ENCODE measurements around the gene MORF4L1. TPM values are rescaled to one million over a fixed set of nuclear protein-coding genes. Genes with fewer than 3 reads are reported as not detected.

MORF4L1 gene
- total RNA-seq, 2 donors from 2014 or later = 457 to 505 TPM

- no peak overlapping the region for H3K27ac Mint-ChIP-seq
- peak; percentile 43 for DNase-seq
- Histone ChIP-seq H3K9ac (ENCODE audit: extremely low read depth, low read length, poor library complexity, severe bottlenecking) (no peak overlapping the region), H3K36me3 (ENCODE audit: control insufficient read depth, insufficient read depth, low read length) (peaks cover 18% of the 10 kb centered on the region), H3K4me3 (ENCODE audit: low read length) (no peak overlapping the region), H3K27ac (ENCODE audit: low read depth, low read length) (no peak overlapping the region), H3K9me3 (ENCODE audit: control insufficient read depth, low read length) (no peaks in the 10 kb centered on the region), H3K27me3 (ENCODE audit: control insufficient read depth, insufficient read depth, low read length, poor library complexity, severe bottlenecking) (no peaks in the 10 kb centered on the region), H3K4me1 (ENCODE audit: control insufficient read depth, insufficient read depth, low read length) (no peaks in the 10 kb centered on the region)
- WGBS, 2 experiments (ENCODE audit: insufficient coverage in 1 of 2, insufficient read length in 1 of 2) = 93 to 94% methylated on average over 15 to 20 of the region's 20 CpGs
- no peak overlapping the region for H3K4me3 Mint-ChIP-seq
- H3K9me3 Mint-ChIP-seq = no peaks in the 10 kb centered on the region
- H3K4me1 Mint-ChIP-seq = no peaks in the 10 kb centered on the region
- TF ChIP-seq, protein P1, sequence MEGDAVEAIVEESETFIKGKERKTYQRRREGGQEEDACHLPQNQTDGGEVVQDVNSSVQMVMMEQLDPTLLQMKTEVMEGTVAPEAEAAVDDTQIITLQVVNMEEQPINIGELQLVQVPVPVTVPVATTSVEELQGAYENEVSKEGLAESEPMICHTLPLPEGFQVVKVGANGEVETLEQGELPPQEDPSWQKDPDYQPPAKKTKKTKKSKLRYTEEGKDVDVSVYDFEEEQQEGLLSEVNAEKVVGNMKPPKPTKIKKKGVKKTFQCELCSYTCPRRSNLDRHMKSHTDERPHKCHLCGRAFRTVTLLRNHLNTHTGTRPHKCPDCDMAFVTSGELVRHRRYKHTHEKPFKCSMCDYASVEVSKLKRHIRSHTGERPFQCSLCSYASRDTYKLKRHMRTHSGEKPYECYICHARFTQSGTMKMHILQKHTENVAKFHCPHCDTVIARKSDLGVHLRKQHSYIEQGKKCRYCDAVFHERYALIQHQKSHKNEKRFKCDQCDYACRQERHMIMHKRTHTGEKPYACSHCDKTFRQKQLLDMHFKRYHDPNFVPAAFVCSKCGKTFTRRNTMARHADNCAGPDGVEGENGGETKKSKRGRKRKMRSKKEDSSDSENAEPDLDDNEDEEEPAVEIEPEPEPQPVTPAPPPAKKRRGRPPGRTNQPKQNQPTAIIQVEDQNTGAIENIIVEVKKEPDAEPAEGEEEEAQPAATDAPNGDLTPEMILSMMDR (conservative IDR thresholded peaks at IDR 0.05) = no peak
- H3K36me3 Mint-ChIP-seq (ENCODE audit: low read depth) = peaks cover 14% of the 10 kb centered on the region
- no peaks in the 10 kb centered on the region for H3K27me3 Mint-ChIP-seq (ENCODE audit: insufficient read depth)
These were observed 61.3 kb downstream of the MORF4L1 start for GRCh38 chr15:78933823-78934654.

DNA sequence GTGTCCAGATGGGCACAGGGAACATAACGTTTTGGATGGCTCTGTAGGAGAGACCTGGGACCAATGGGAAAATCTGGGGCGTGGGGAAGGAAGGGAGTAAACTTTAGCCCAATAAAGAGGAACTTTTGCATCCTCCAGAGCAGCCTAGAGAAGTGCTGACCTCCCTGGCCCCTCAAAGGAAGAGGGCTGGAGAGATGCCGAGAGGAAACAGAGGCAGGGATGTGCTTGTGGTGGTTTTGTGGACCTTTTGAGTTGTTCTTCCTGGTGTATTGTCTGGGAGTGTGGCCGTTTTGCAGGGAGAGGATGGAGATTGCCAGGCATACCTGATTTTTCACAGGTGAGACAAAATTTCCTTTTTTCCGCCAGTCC is 61.9 kb downstream of the MORF4L1 start:
- Histone ChIP-seq H3K9me3 (ENCODE audit: control insufficient read depth, low read length) (no peaks in the 10 kb centered on the region), H3K27me3 (ENCODE audit: control insufficient read depth, insufficient read depth, low read length, poor library complexity, severe bottlenecking) (no peaks in the 10 kb centered on the region), H3K9ac (ENCODE audit: extremely low read depth, low read length, poor library complexity, severe bottlenecking) (no peak overlapping the region), H3K4me1 (ENCODE audit: control insufficient read depth, insufficient read depth, low read length) (no peaks in the 10 kb centered on the region), H3K27ac (ENCODE audit: low read depth, low read length) (no peak overlapping the region), H3K4me3 (ENCODE audit: low read length) (no peak overlapping the region), H3K36me3 (ENCODE audit: control insufficient read depth, insufficient read depth, low read length) (peaks cover 18% of the 10 kb centered on the region)
- H3K27me3 Mint-ChIP-seq (ENCODE audit: insufficient read depth) = no peaks in the 10 kb centered on the region
- WGBS, 2 experiments (ENCODE audit: insufficient coverage in 1 of 2, insufficient read length in 1 of 2) = 84 to 92% methylated on average over 2 to 5 of the region's 5 CpGs
- no peak for DNase-seq
- TF ChIP-seq, protein P1 (conservative IDR thresholded peaks at IDR 0.05) = no peak
- H3K27ac Mint-ChIP-seq = no peak overlapping the region
- H3K4me3 Mint-ChIP-seq = no peak overlapping the region
- H3K36me3 Mint-ChIP-seq (ENCODE audit: low read depth) = peaks cover 14% of the 10 kb centered on the region
- H3K9me3 Mint-ChIP-seq = no peaks in the 10 kb centered on the region
- H3K4me1 Mint-ChIP-seq = no peaks in the 10 kb centered on the region

- no peak overlapping the region for H3K4me3 Mint-ChIP-seq
- TF ChIP-seq, protein P1 (conservative IDR thresholded peaks at IDR 0.05) = no peak
- no peak overlapping the region for H3K27ac Mint-ChIP-seq
- no peak for DNase-seq
- H3K4me1 Mint-ChIP-seq = no peaks in the 10 kb centered on the region
- H3K9me3 Mint-ChIP-seq = peaks cover 2% of the 10 kb centered on the region
- Histone ChIP-seq H3K36me3 (ENCODE audit: control insufficient read depth, insufficient read depth, low read length) (peaks cover 18% of the 10 kb centered on the region), H3K9me3 (ENCODE audit: control insufficient read depth, low read length) (no peaks in the 10 kb centered on the region), H3K27me3 (ENCODE audit: control insufficient read depth, insufficient read depth, low read length, poor library complexity, severe bottlenecking) (no peaks in the 10 kb centered on the region), H3K4me3 (ENCODE audit: low read length) (no peak overlapping the region), H3K9ac (ENCODE audit: extremely low read depth, low read length, poor library complexity, severe bottlenecking) (no peak overlapping the region), H3K4me1 (ENCODE audit: control insufficient read depth, insufficient read depth, low read length) (no peaks in the 10 kb centered on the region), H3K27ac (ENCODE audit: low read depth, low read length) (no peak overlapping the region)
- H3K27me3 Mint-ChIP-seq (ENCODE audit: insufficient read depth) = peaks cover under 1% of the 10 kb centered on the region
- H3K36me3 Mint-ChIP-seq (ENCODE audit: low read depth) = peaks cover 14% of the 10 kb centered on the region
- WGBS, 2 experiments (ENCODE audit: insufficient coverage in 1 of 2, insufficient read length in 1 of 2) = 87 to 93% methylated on average over 12 to 14 of the region's 14 CpGs
These were observed 64.5 kb downstream of the MORF4L1 start for GRCh38 chr15:78937132-78937739.

Data from endodermal cell (in vitro differentiated cells).